ENCODE data around the gene KCNT2. TPM values are rescaled to one million over a fixed set of nuclear protein-coding genes. Genes with fewer than 3 reads are reported as not detected.

Gene KCNT2
- total and polyA plus RNA-seq, 9 of the 15 experiments (the other 6 are each of a cell fraction or from before 2014, with no cell fraction given): 0.13 to 0.73 (median 0.28) TPM

DNA sequence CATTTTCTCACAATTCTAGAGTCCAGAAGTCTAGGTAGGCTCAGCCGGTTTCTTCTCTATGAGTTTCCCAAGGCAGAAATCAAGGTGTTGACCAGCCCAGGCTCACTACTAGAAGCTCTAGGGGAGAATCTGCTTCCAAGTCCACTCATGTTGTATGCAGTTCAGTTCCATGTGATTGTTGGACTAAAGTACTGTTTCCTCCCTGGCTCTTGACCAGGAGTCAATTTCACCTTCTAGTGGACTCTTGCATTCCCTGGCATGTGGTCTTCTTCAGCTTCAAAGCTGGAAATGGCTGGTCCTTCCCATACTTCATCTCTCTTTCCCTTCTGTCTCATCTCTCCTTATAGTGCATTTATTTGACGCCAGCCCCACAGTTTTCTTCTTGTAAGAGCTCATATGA, 153.4 kb downstream of the KCNT2 start (continued):
- TF ChIP-seq E2F5 (CRISPR knock-in tag; IDR thresholded peaks at IDR 0.05): no peak
- TF ChIP-seq YBX1 (IDR thresholded peaks at IDR 0.05): no peak
- no peak for TF ChIP-seq ZNF184 (CRISPR knock-in tag; IDR thresholded peaks at IDR 0.05)
- no peak for TF ChIP-seq HMBOX1 (IDR thresholded peaks at IDR 0.05)
- TF ChIP-seq, protein P1, sequence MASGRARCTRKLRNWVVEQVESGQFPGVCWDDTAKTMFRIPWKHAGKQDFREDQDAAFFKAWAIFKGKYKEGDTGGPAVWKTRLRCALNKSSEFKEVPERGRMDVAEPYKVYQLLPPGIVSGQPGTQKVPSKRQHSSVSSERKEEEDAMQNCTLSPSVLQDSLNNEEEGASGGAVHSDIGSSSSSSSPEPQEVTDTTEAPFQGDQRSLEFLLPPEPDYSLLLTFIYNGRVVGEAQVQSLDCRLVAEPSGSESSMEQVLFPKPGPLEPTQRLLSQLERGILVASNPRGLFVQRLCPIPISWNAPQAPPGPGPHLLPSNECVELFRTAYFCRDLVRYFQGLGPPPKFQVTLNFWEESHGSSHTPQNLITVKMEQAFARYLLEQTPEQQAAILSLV (tag; IDR thresholded peaks at IDR 0.05): no peak
- TF ChIP-seq, protein P2, sequence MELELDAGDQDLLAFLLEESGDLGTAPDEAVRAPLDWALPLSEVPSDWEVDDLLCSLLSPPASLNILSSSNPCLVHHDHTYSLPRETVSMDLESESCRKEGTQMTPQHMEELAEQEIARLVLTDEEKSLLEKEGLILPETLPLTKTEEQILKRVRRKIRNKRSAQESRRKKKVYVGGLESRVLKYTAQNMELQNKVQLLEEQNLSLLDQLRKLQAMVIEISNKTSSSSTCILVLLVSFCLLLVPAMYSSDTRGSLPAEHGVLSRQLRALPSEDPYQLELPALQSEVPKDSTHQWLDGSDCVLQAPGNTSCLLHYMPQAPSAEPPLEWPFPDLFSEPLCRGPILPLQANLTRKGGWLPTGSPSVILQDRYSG (tag; conservative IDR thresholded peaks at IDR 0.05; ENCODE audit: low read depth): no peak
- no peak for TF ChIP-seq RBM15 (IDR thresholded peaks at IDR 0.05; ENCODE audit: insufficient read depth, low read length)
- no peak for TF ChIP-seq NELFE (IDR thresholded peaks at IDR 0.05; ENCODE audit: insufficient read depth, insufficient read length)
- no peak for TF ChIP-seq IFI16 (CRISPR knock-in tag; IDR thresholded peaks at IDR 0.05)
- no peak for TF ChIP-seq DACH1 (IDR thresholded peaks at IDR 0.05; ENCODE audit: partially characterized antibody)
- TF ChIP-seq BRD9 (IDR thresholded peaks at IDR 0.05; ENCODE audit: low read depth, partially characterized antibody): no peak
- TF ChIP-seq NR1H2 (CRISPR knock-in tag; IDR thresholded peaks at IDR 0.05): no peak
- no peak for TF ChIP-seq SMARCE1 (IDR thresholded peaks at IDR 0.05)
